Fibroblast of lung (primary cell): ENCODE results near the gene FCHO1.

ENCODE experiments used
- EZH2 ChIP-seq: IDR thresholded peaks from 2 replicates; pipeline ENCODE4 v1.5.1; 2012; ENCODE audit warnings: low read length, control low read depth, mild to moderate bottlenecking; ENCODE audit errors: missing control alignments
- TF ChIP-seq, protein P1 (sequence below), 2 donors: IDR thresholded peaks in 1 of 2; conservative IDR thresholded peaks in 1 of 2; 1 replicate in 1 of 2; 2 replicates in 1 of 2; pipeline ENCODE4 v1.5.1; 2011 to 2012; ENCODE audit warnings: low read length in 2 of 2, control low read depth in 1 of 2, inconsistent platforms in 1 of 2, low read depth in 1 of 2, mild to moderate bottlenecking in 1 of 2

DNA sequence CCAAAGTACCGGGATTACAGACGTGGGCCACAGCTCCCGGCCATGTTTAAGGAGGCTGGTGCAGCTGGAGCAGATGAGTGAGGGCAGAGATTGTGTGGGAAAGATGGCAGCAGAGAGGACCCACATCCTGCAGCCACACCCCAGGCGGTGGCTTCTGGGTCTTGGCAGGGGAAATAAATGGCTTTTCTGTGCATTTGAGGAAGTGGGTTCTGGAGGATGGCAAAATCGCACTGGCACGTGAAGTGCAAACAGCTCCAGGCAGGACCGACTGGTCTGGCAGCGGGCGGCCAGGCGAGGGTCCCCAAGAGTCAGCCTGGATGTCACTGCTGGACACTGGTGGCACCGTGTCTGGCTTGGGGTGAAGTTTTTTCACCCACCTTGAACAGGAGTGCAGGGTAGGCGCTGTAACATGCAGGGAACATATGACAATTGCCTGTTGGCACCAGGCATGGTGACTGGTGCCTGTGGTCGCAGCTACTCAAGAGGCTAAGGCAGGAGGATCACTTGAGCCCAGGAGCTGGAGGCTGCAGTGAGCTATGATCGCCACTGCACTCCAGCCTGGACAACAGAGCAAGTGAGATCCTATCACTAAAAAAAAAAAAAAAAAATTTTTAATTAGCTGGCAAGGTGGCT is 52.1 kb downstream of the FCHO1 start:
- TF ChIP-seq EZH2: no peak
- TF ChIP-seq, protein P1, sequence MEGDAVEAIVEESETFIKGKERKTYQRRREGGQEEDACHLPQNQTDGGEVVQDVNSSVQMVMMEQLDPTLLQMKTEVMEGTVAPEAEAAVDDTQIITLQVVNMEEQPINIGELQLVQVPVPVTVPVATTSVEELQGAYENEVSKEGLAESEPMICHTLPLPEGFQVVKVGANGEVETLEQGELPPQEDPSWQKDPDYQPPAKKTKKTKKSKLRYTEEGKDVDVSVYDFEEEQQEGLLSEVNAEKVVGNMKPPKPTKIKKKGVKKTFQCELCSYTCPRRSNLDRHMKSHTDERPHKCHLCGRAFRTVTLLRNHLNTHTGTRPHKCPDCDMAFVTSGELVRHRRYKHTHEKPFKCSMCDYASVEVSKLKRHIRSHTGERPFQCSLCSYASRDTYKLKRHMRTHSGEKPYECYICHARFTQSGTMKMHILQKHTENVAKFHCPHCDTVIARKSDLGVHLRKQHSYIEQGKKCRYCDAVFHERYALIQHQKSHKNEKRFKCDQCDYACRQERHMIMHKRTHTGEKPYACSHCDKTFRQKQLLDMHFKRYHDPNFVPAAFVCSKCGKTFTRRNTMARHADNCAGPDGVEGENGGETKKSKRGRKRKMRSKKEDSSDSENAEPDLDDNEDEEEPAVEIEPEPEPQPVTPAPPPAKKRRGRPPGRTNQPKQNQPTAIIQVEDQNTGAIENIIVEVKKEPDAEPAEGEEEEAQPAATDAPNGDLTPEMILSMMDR (conservative IDR thresholded peaks at IDR 0.05 in 1 of 2, IDR thresholded peaks at IDR 0.05 in 1 of 2; ENCODE audit: low read depth in 1 of 2, low read length in 2 of 2): no peak
